H1 (cell line): ENCODE measurements around the gene NRN1. TPM values are rescaled to one million over a fixed set of nuclear protein-coding genes. Genes with fewer than 3 reads are reported as not detected.

Source experiments
- BACH1 ChIP-seq: IDR thresholded peaks from 2 replicates; pipeline ENCODE4 v1.6.1; 2012; ENCODE audit warnings: low read length, improper control_type of control experiment
- CHD7 ChIP-seq: fragments of 300-600 bp; sonication (generic); IDR thresholded peaks from 2 replicates; pipeline ENCODE4 v1.7.1; 2012; ENCODE audit warnings: low read length, moderate library complexity, mild to moderate bottlenecking, inconsistent platforms; ENCODE audit not compliant: insufficient replicate concordance
- POLR2AphosphoS5 ChIP-seq: IDR thresholded peaks from 2 replicates; pipeline ENCODE4 v1.6.1; 2011; ENCODE audit warnings: low read depth, low read length
- polyA plus RNA-seq, 7 experiments: library from polyadenylated mRNA; depleted of rRNA in 3 of 7; stranded (reverse) in 5 of 7; unstranded in 2 of 7; fragments of >200 nt in 5 of 7; fragments of 200-250 nt in 2 of 7; gene quantifications; 1 replicate in 5 of 7; 2 replicates in 1 of 7; 4 replicates in 1 of 7; pipeline versions ENCODE4 v1.2.1 to v1.2.3, GENCODE V29; 2011 to 2013; ENCODE audit warnings: missing spikeins in 2 of 7, mixed read lengths in 2 of 7
- total RNA-seq: library from RNA; stranded (reverse); fragmentation: NEBNext Ultra II Directional; extraction: Animal tissue kit (Norgen Biotek cat#: 25700); gene quantifications from 2 replicates; pipeline ENCODE4 v1.2.1, GENCODE V29; 2021

Gene NRN1
- total and polyA plus RNA-seq, 2 of the 8 experiments (the other 6 are each of a cell fraction or from before 2014, with no cell fraction given), result 0.06 to 0.26 TPM

- TF ChIP-seq CHD7 (no peak), POLR2AphosphoS5 (no peak), BACH1 (no peak)
Observed at GRCh38 chr6:6026513-6027205, 19.9 kb upstream of the NRN1 start (continued).
